HEK293 (cell line): ENCODE measurements around the gene RBM34.
A peak's percentile ranks its signal among the peaks of the same experiment; 100 is the strongest.
"Not testable (repeated sequence)": the region's sequence is repeated elsewhere in the genome, so short reads cannot be mapped to it uniquely, and the experiment has no call there.

ENCODE experiments used
- CTCF ChIA-PET: fragments of 350-600 bp; formaldehyde crosslinking; extraction: SDS; loops from one replicate; lab custom pipeline; 2021; ENCODE audit warnings: antibody characterized with exemption; lab: Yijun Ruan, JAX
- POLR2A ChIA-PET: fragments of 300-600 bp; formaldehyde crosslinking; extraction: SDS; loops from one replicate; lab custom pipeline; 2020; ENCODE audit warnings: antibody characterized with exemption, inconsistent platforms; lab: Yijun Ruan, JAX
- H3K27ac ChIP-seq: fragments of 200-500 bp; sonication (Bioruptor generic); 2 replicates; pipeline ENCODE4 v1.5.1; 2014; ENCODE audit warnings: low read depth, low read length, control low read depth, inconsistent platforms; ENCODE audit errors: extremely low read depth
- H3K36me3 ChIP-seq, 2 experiments: fragments of 200-500 bp in 1 of 2; sonication (Bioruptor generic) in 1 of 2; 1 replicate in 1 of 2; 2 replicates in 1 of 2; pipeline ENCODE4 v1.5.1; 2014 to 2017; ENCODE audit warnings: inconsistent platforms in 2 of 2, low read length in 2 of 2; ENCODE audit not compliant: control insufficient read depth in 2 of 2, insufficient read depth in 1 of 2
- H3K4me1 ChIP-seq: fragments of 200-500 bp; sonication (Bioruptor generic); 2 replicates; pipeline ENCODE4 v1.5.1; 2014; ENCODE audit warnings: mild to moderate bottlenecking, low read length, inconsistent platforms; ENCODE audit not compliant: control insufficient read depth, insufficient read depth
- H3K4me3 ChIP-seq: 2 replicates; pipeline ENCODE4 v1.5.1; 2011; ENCODE audit warnings: low read depth, mild to moderate bottlenecking, control low read depth, low read length, moderate library complexity
- H3K9me3 ChIP-seq: fragments of 200-500 bp; sonication (Bioruptor generic); 2 replicates; pipeline ENCODE4 v1.5.1; 2014; ENCODE audit warnings: low read depth, low read length, inconsistent platforms; ENCODE audit not compliant: control insufficient read depth, insufficient read depth
- GLIS2 ChIP-seq: fragments of 450-650 bp; formaldehyde crosslinking; IDR thresholded peaks from 2 replicates; pipeline ENCODE4 v1.5.1; 2016; ENCODE audit warnings: missing biosample characterization, missing genetic modification characterization
- MEIS1 ChIP-seq: sonication (generic); formaldehyde crosslinking; IDR thresholded peaks from 2 replicates; pipeline ENCODE4 v1.8.1; 2022; ENCODE audit warnings: missing genetic modification reagents, mild to moderate bottlenecking, borderline replicate concordance
- OSR2 ChIP-seq: fragments of 450-650 bp; formaldehyde crosslinking; IDR thresholded peaks from 2 replicates; pipeline ENCODE4 v1.5.1; 2016; ENCODE audit warnings: missing biosample characterization, missing genetic modification characterization
- SCRT2 ChIP-seq: fragments of 450-650 bp; formaldehyde crosslinking; IDR thresholded peaks from 2 replicates; pipeline ENCODE4 v1.5.1; 2016; ENCODE audit warnings: missing biosample characterization, missing genetic modification characterization
- TRIM28 ChIP-seq: IDR thresholded peaks from 2 replicates; pipeline ENCODE4 v1.6.1; 2011; ENCODE audit warnings: low read length, control low read depth, borderline replicate concordance
- WT1 ChIP-seq: fragments of 450-650 bp; formaldehyde crosslinking; IDR thresholded peaks from 2 replicates; pipeline ENCODE4 v1.5.1; 2016; ENCODE audit warnings: missing biosample characterization, missing genetic modification characterization
- ZBTB48 ChIP-seq: fragments of 450-650 bp; formaldehyde crosslinking; IDR thresholded peaks from 2 replicates; pipeline ENCODE4 v1.5.1; 2016; ENCODE audit warnings: missing biosample characterization, missing genetic modification characterization
- ZFP3 ChIP-seq: fragments of 450-650 bp; formaldehyde crosslinking; IDR thresholded peaks from 2 replicates; pipeline ENCODE4 v1.5.1; 2016; ENCODE audit warnings: low read depth, missing biosample characterization, missing genetic modification characterization
- ZNF10 ChIP-seq: fragments of 450-650 bp; formaldehyde crosslinking; IDR thresholded peaks from 2 replicates; pipeline ENCODE4 v1.5.1; 2017; ENCODE audit warnings: missing biosample characterization, missing genetic modification characterization
- ZNF121 ChIP-seq: fragments of 450-650 bp; formaldehyde crosslinking; IDR thresholded peaks from 2 replicates; pipeline ENCODE4 v1.5.1; 2016; ENCODE audit warnings: missing biosample characterization, missing genetic modification characterization
- ZNF138 ChIP-seq: fragments of 450-650 bp; formaldehyde crosslinking; IDR thresholded peaks from 2 replicates; pipeline ENCODE4 v1.5.1; 2016; ENCODE audit warnings: missing biosample characterization, missing genetic modification characterization, borderline replicate concordance
- ZNF155 ChIP-seq: fragments of 450-650 bp; formaldehyde crosslinking; IDR thresholded peaks from 2 replicates; pipeline ENCODE4 v1.5.1; 2016; ENCODE audit warnings: missing biosample characterization, missing genetic modification characterization
- ZNF211 ChIP-seq: fragments of 450-650 bp; formaldehyde crosslinking; IDR thresholded peaks from 2 replicates; pipeline ENCODE4 v1.5.1; 2016; ENCODE audit warnings: low read depth, missing biosample characterization, missing genetic modification characterization
- ZNF354C ChIP-seq: fragments of 450-650 bp; formaldehyde crosslinking; IDR thresholded peaks from 2 replicates; pipeline ENCODE4 v1.5.1; 2016; ENCODE audit warnings: missing biosample characterization, missing genetic modification characterization, low read depth, borderline replicate concordance
- ZNF416 ChIP-seq: fragments of 450-650 bp; formaldehyde crosslinking; IDR thresholded peaks from 2 replicates; pipeline ENCODE4 v1.5.1; 2016; ENCODE audit warnings: missing biosample characterization, missing genetic modification characterization
- ZNF423 ChIP-seq: fragments of 450-650 bp; formaldehyde crosslinking; IDR thresholded peaks from 2 replicates; pipeline ENCODE4 v1.5.1; 2016; ENCODE audit warnings: missing biosample characterization, missing genetic modification characterization
- ZNF521 ChIP-seq: fragments of 450-650 bp; formaldehyde crosslinking; IDR thresholded peaks from 2 replicates; pipeline ENCODE4 v1.5.1; 2017; ENCODE audit warnings: missing biosample characterization, mild to moderate bottlenecking, missing genetic modification characterization
- ZNF548 ChIP-seq: fragments of 450-650 bp; formaldehyde crosslinking; IDR thresholded peaks from 2 replicates; pipeline ENCODE4 v1.5.1; 2016; ENCODE audit warnings: missing biosample characterization, missing genetic modification characterization
- ZNF677 ChIP-seq: fragments of 450-650 bp; IDR thresholded peaks from 2 replicates; pipeline ENCODE4 v1.5.0; 2018; ENCODE audit warnings: missing biosample characterization, mild to moderate bottlenecking, missing genetic modification characterization, moderate library complexity
- ZNF792 ChIP-seq: fragments of 450-650 bp; formaldehyde crosslinking; IDR thresholded peaks from 2 replicates; pipeline ENCODE4 v1.5.1; 2016; ENCODE audit warnings: missing biosample characterization, missing genetic modification characterization
- ZSCAN30 ChIP-seq: fragments of 450-650 bp; IDR thresholded peaks from 2 replicates; pipeline ENCODE4 v1.5.1; 2018; ENCODE audit warnings: missing biosample characterization, mild to moderate bottlenecking, missing genetic modification characterization, moderate library complexity
- TF ChIP-seq, protein P1 (sequence below): fragments of 450-650 bp; formaldehyde crosslinking; IDR thresholded peaks from 2 replicates; pipeline ENCODE4 v1.5.1; 2016; ENCODE audit warnings: missing biosample characterization, missing genetic modification characterization, borderline replicate concordance
- TF ChIP-seq, protein P2 (sequence below): fragments of 450-650 bp; formaldehyde crosslinking; IDR thresholded peaks from 2 replicates; pipeline ENCODE4 v1.5.0; 2017; ENCODE audit warnings: missing biosample characterization, missing genetic modification characterization, borderline replicate concordance
- TF ChIP-seq, protein P3 (sequence below): fragments of 450-650 bp; IDR thresholded peaks from 2 replicates; pipeline ENCODE4 v1.5.1; 2018; ENCODE audit warnings: missing biosample characterization, missing genetic modification characterization

RBM34 gene

DNA sequence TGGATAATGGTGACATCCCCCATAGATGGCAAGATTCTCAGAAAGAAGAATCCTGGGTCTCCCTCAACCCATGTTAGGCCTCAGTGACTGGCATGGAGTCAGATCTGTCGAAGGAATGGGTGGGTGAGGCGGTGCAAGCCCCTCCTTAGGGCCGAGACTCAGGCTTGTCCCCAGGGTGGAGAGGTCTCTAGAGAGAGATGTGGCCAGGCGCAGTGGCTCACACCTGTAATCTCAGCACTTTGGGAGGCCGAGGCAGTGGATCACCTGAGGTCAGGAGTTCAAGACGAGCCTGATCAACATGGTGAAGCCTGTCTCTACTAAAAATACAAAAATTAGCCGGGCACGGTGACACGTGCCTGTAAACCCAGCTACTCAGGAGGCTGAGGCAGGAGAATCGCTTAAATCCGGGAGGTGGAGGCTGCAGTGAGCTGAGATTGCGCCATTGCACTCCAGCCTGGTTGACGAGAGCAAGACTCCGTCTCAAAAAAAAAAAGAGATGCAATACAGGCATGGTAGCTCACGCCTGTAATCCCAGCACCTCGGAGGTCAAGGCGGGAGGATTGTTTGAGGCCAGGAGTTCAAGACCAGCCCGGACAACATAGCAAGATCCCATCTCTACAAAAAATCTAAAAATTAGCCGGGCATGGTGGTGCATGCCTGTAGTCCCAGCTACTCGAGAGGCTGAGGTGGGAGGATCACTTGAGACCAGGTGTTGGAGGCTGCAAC is 69.6 kb downstream of the RBM34 start:
- not testable (repeated sequence) for H3K36me3 ChIP-seq, H3K9me3 ChIP-seq, H3K27ac ChIP-seq
- TF ChIP-seq ZNF121 (tag by site-specific recombination), result peak; percentile 51; the same call in 1 of the 2 replicates
- TF ChIP-seq, all 188 proteins: peak for 1; not testable (repeated sequence) for 187
- not testable (repeated sequence) for H3K4me3 ChIP-seq, H3K4me1 ChIP-seq
- CTCF ChIA-PET, result interaction anchor here (0.6 to 1.9 kb wide), 8 partner anchors 8 to 766 kb away, joined by 3 to 16 read pairs (median 5); no protein-coding TSS in a partner anchor
- POLR2A ChIA-PET, result interaction anchor here (1.3 kb wide), 1 partner anchor 487 kb away, joined by 4 read pairs; no protein-coding TSS in a partner anchor

DNA sequence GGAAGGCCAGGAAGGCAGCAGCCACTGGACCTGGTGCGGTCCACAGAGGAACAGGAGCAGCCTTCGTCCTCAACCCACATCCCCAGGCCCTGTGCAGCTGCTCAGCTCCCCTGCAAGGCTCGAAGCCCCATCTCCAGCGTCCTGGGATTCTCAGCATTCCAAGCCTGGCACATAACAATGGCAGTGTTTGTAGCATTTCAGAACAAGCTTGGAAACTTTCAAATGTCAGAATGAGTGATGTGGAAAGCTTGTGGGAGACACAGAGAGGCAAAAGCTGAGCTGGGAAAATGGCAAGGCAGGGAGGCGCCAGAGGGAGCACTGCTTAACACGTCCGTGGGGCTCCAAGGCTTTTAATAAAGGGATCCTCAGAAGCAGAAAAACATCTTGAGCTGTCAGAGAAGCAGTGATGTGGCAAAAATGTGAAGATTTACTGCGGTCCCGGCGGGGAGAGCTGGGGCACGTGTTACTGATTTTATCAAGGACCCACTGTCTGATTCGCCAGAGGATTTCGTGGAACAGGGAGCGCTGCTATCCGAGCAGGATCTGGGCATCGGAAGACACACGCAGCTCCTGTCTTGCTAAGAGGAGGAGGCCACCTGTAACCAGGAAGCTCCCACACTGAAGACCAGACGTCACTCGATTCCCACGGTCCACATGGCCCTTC is 70.5 kb downstream of the RBM34 start:
- Histone ChIP-seq H3K4me3 (no peak overlapping the region), H3K9me3 (no peaks in the 10 kb centered on the region), H3K36me3 (no peaks in the 10 kb centered on the region), H3K4me1 (no peaks in the 10 kb centered on the region), H3K27ac (no peak overlapping the region; the same call in 1 of the 2 replicates)
- ChIA-PET POLR2A (interaction anchor here (1.3 kb wide), 1 partner anchor 486 kb away, joined by 4 read pairs; no protein-coding TSS in a partner anchor), CTCF (interaction anchor here (0.6 to 1.9 kb wide), 10 partner anchors 31 to 692 kb away, joined by 3 to 6 read pairs (median 4); no protein-coding TSS in a partner anchor)
- no peak for TF ChIP-seq ZNF677 (tag by site-specific recombination)
- TF ChIP-seq, protein P1, sequence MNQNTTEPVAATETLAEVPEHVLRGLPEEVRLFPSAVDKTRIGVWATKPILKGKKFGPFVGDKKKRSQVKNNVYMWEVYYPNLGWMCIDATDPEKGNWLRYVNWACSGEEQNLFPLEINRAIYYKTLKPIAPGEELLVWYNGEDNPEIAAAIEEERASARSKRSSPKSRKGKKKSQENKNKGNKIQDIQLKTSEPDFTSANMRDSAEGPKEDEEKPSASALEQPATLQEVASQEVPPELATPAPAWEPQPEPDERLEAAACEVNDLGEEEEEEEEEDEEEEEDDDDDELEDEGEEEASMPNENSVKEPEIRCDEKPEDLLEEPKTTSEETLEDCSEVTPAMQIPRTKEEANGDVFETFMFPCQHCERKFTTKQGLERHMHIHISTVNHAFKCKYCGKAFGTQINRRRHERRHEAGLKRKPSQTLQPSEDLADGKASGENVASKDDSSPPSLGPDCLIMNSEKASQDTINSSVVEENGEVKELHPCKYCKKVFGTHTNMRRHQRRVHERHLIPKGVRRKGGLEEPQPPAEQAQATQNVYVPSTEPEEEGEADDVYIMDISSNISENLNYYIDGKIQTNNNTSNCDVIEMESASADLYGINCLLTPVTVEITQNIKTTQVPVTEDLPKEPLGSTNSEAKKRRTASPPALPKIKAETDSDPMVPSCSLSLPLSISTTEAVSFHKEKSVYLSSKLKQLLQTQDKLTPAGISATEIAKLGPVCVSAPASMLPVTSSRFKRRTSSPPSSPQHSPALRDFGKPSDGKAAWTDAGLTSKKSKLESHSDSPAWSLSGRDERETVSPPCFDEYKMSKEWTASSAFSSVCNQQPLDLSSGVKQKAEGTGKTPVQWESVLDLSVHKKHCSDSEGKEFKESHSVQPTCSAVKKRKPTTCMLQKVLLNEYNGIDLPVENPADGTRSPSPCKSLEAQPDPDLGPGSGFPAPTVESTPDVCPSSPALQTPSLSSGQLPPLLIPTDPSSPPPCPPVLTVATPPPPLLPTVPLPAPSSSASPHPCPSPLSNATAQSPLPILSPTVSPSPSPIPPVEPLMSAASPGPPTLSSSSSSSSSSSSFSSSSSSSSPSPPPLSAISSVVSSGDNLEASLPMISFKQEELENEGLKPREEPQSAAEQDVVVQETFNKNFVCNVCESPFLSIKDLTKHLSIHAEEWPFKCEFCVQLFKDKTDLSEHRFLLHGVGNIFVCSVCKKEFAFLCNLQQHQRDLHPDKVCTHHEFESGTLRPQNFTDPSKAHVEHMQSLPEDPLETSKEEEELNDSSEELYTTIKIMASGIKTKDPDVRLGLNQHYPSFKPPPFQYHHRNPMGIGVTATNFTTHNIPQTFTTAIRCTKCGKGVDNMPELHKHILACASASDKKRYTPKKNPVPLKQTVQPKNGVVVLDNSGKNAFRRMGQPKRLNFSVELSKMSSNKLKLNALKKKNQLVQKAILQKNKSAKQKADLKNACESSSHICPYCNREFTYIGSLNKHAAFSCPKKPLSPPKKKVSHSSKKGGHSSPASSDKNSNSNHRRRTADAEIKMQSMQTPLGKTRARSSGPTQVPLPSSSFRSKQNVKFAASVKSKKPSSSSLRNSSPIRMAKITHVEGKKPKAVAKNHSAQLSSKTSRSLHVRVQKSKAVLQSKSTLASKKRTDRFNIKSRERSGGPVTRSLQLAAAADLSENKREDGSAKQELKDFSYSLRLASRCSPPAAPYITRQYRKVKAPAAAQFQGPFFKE (tag by site-specific recombination), result no peak
- TF ChIP-seq GLIS2, result no peak
- TF ChIP-seq, protein P2, sequence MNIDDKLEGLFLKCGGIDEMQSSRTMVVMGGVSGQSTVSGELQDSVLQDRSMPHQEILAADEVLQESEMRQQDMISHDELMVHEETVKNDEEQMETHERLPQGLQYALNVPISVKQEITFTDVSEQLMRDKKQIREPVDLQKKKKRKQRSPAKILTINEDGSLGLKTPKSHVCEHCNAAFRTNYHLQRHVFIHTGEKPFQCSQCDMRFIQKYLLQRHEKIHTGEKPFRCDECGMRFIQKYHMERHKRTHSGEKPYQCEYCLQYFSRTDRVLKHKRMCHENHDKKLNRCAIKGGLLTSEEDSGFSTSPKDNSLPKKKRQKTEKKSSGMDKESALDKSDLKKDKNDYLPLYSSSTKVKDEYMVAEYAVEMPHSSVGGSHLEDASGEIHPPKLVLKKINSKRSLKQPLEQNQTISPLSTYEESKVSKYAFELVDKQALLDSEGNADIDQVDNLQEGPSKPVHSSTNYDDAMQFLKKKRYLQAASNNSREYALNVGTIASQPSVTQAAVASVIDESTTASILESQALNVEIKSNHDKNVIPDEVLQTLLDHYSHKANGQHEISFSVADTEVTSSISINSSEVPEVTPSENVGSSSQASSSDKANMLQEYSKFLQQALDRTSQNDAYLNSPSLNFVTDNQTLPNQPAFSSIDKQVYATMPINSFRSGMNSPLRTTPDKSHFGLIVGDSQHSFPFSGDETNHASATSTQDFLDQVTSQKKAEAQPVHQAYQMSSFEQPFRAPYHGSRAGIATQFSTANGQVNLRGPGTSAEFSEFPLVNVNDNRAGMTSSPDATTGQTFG (tag by site-specific recombination), result no peak
- TF ChIP-seq ZNF155 (tag by site-specific recombination), result no peak
- TF ChIP-seq TRIM28, result 0 out of 2 replicates have a peak, but pooled peaks have one; percentile 15
- TF ChIP-seq ZBTB48 (tag by site-specific recombination), result no peak
- TF ChIP-seq, protein P3, sequence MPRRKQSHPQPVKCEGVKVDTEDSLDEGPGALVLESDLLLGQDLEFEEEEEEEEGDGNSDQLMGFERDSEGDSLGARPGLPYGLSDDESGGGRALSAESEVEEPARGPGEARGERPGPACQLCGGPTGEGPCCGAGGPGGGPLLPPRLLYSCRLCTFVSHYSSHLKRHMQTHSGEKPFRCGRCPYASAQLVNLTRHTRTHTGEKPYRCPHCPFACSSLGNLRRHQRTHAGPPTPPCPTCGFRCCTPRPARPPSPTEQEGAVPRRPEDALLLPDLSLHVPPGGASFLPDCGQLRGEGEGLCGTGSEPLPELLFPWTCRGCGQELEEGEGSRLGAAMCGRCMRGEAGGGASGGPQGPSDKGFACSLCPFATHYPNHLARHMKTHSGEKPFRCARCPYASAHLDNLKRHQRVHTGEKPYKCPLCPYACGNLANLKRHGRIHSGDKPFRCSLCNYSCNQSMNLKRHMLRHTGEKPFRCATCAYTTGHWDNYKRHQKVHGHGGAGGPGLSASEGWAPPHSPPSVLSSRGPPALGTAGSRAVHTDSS (tag by site-specific recombination), result no peak
- no peak for TF ChIP-seq ZNF548 (tag by site-specific recombination)
- no peak for TF ChIP-seq ZFP3
- no peak for TF ChIP-seq ZNF138 (tag by site-specific recombination)
- TF ChIP-seq MEIS1 (CRISPR knock-in tag), result peak; percentile 76; the same call in 1 of the 2 replicates
- TF ChIP-seq SCRT2 (tag by site-specific recombination), result peak; percentile 68; the same call in 1 of the 2 replicates
- TF ChIP-seq ZSCAN30 (tag by site-specific recombination), result no peak
- no peak for TF ChIP-seq WT1 (tag by site-specific recombination)
- no peak for TF ChIP-seq ZNF10 (tag by site-specific recombination)
- no peak for TF ChIP-seq ZNF416 (tag by site-specific recombination)
- no peak for TF ChIP-seq ZNF211 (tag by site-specific recombination)
- TF ChIP-seq ZNF423 (tag by site-specific recombination), result no peak
- no peak for TF ChIP-seq ZNF354C (tag by site-specific recombination)
- peak; percentile 62; the same call in 1 of the 2 replicates for TF ChIP-seq OSR2
- TF ChIP-seq ZNF792, result no peak
- no peak for TF ChIP-seq ZNF521 (tag by site-specific recombination)
